Karpas-422 (cell line): ENCODE data around the gene TRIP13. TPM values are rescaled to one million over a fixed set of nuclear protein-coding genes. Genes with fewer than 3 reads are reported as not detected.
"Not testable (repeated sequence)": the region's sequence is repeated elsewhere in the genome, so short reads cannot be mapped to it uniquely, and the experiment has no call there.

Experiments used
- DNase-seq: peaks from one replicate; pipeline ENCODE4 v3.0.0-alpha.2; 2015
- H2AFZ ChIP-seq: fragments of 200-600 bp; sonication (generic); 2 replicates; pipeline ENCODE4 v1.6.1; 2014; ENCODE audit warnings: antibody characterized with exemption, low read length, mixed read lengths
- H3K27ac ChIP-seq: fragments of 200-600 bp; sonication (generic); 2 replicates; pipeline ENCODE4 v1.5.1; 2014; ENCODE audit warnings: mild to moderate bottlenecking, low read length, moderate library complexity
- H3K27me3 ChIP-seq: fragments of 200-600 bp; sonication (generic); 2 replicates; pipeline ENCODE4 v1.6.1; 2014; ENCODE audit warnings: low read length, mixed read lengths
- H3K36me3 ChIP-seq: fragments of 200-600 bp; sonication (generic); 2 replicates; pipeline ENCODE4 v1.6.1; 2014; ENCODE audit warnings: low read length, mixed read lengths; ENCODE audit not compliant: insufficient read depth
- H3K4me1 ChIP-seq: fragments of 200-600 bp; sonication (generic); 2 replicates; pipeline ENCODE4 v1.6.1; 2014; ENCODE audit warnings: mild to moderate bottlenecking, low read length, mixed read lengths
- H3K4me2 ChIP-seq: fragments of 200-600 bp; sonication (generic); 2 replicates; pipeline ENCODE4 v1.6.1; 2014; ENCODE audit warnings: low read length, low read depth, mild to moderate bottlenecking; ENCODE audit not compliant: poor library complexity, severe bottlenecking
- H3K4me3 ChIP-seq: fragments of 200-600 bp; sonication (generic); 2 replicates; pipeline ENCODE4 v1.5.1; 2014; ENCODE audit warnings: mild to moderate bottlenecking, antibody characterized with exemption, low read length, mixed read lengths
- H3K79me2 ChIP-seq: fragments of 200-600 bp; sonication (generic); 2 replicates; pipeline ENCODE4 v1.6.1; 2014; ENCODE audit warnings: mild to moderate bottlenecking, low read length, mixed read lengths
- H3K9ac ChIP-seq: fragments of 200-600 bp; sonication (generic); 2 replicates; pipeline ENCODE4 v1.6.0; 2014; ENCODE audit warnings: low read length
- H3K9me2 ChIP-seq: fragments of 200-600 bp; sonication (generic), shearing (Covaris generic); replicated peaks from 2 replicates; pipeline ENCODE4 v1.6.0; 2014; ENCODE audit warnings: mild to moderate bottlenecking, low read length, moderate library complexity; ENCODE audit not compliant: insufficient read depth
- H3K9me3 ChIP-seq: fragments of 300-700, 200-600 bp; sonication (generic); 2 replicates; pipeline ENCODE4 v1.6.1; 2014; ENCODE audit warnings: low read length, mixed read lengths
- H4K20me1 ChIP-seq: fragments of 200-600 bp; sonication (generic); 2 replicates; pipeline ENCODE4 v1.6.1; 2014; ENCODE audit warnings: mild to moderate bottlenecking, antibody characterized with exemption, low read length, low read depth; ENCODE audit not compliant: insufficient read depth
- total RNA-seq: library from RNA; depleted of rRNA; stranded (reverse); fragments of >200 nt; shearing (Covaris generic); gene quantifications from 2 replicates; pipeline ENCODE4 v1.2.3, GENCODE V29; 2014; ENCODE audit warnings: low replicate concordance

Gene TRIP13
- total RNA-seq, 1 experiment from 2014 or later = 16.3 TPM

GRCh38 chr5:912280-913091, 19.8 kb downstream of the TRIP13 start:
- no peak overlapping the region for H3K4me2 ChIP-seq
- H3K27ac ChIP-seq = no peak overlapping the region
- H3K9me2 ChIP-seq = no peaks in the 10 kb centered on the region
- no peak overlapping the region for H3K4me3 ChIP-seq
- DNase-seq = peak; percentile 66
- H2AFZ ChIP-seq = no peak overlapping the region
- H3K79me2 ChIP-seq = no peaks in the 10 kb centered on the region
- no peaks in the 10 kb centered on the region for H3K27me3 ChIP-seq
- H4K20me1 ChIP-seq = no peaks in the 10 kb centered on the region
- no peaks in the 10 kb centered on the region for H3K4me1 ChIP-seq
- peaks cover 11% of the 10 kb centered on the region; the same call in 1 of the 2 replicates for H3K36me3 ChIP-seq
- H3K9ac ChIP-seq = no peak overlapping the region
- H3K9me3 ChIP-seq = no peaks in the 10 kb centered on the region

- H4K20me1 ChIP-seq = no peaks in the 10 kb centered on the region
- H3K4me1 ChIP-seq = no peaks in the 10 kb centered on the region
- H3K79me2 ChIP-seq = no peaks in the 10 kb centered on the region
- H3K27me3 ChIP-seq = no peaks in the 10 kb centered on the region
- peaks cover 11% of the 10 kb centered on the region; the same call in 1 of the 2 replicates for H3K36me3 ChIP-seq
- H3K4me2 ChIP-seq = no peak overlapping the region
- H3K27ac ChIP-seq = no peak overlapping the region
- no peaks in the 10 kb centered on the region for H3K9me2 ChIP-seq
- DNase-seq = no peak
- no peak overlapping the region for H3K4me3 ChIP-seq
- H2AFZ ChIP-seq = no peak overlapping the region
- no peaks in the 10 kb centered on the region for H3K9me3 ChIP-seq
- no peak overlapping the region for H3K9ac ChIP-seq
Observed at GRCh38 chr5:914174-914573, 21.5 kb downstream of the TRIP13 start.

DNA sequence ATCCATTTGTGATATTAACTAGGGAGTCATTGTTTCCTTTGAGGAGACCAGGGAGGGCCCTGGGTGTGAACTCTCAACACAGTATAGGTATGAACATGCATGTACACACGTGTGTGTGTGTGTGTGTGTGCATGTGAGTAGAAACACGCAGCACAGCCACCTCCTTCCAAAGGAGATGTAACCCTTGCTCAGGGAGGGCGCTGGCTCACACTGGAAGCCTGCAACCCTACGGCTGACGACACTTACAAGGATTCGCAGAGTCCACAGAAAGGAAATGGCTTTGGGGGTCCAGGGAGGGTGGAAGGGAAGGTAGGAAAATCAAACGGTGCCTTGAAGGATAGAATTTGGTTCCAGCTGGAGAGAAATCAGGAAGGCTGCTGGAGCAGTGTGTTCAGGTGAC, 21.9 kb downstream of the TRIP13 start:
- no peaks in the 10 kb centered on the region for H3K4me1 ChIP-seq
- no peaks in the 10 kb centered on the region for H3K27me3 ChIP-seq
- no peak overlapping the region for H2AFZ ChIP-seq
- no peak for DNase-seq
- H3K79me2 ChIP-seq = no peaks in the 10 kb centered on the region
- no peak overlapping the region for H3K4me2 ChIP-seq
- no peaks in the 10 kb centered on the region for H3K9me2 ChIP-seq
- H3K4me3 ChIP-seq = no peak overlapping the region
- H3K36me3 ChIP-seq = peaks cover 11% of the 10 kb centered on the region; the same call in 1 of the 2 replicates
- no peak overlapping the region for H3K27ac ChIP-seq
- no peaks in the 10 kb centered on the region for H3K9me3 ChIP-seq
- no peak overlapping the region for H3K9ac ChIP-seq
- no peaks in the 10 kb centered on the region for H4K20me1 ChIP-seq

- H3K9me2 ChIP-seq, H3K27ac ChIP-seq, H2AFZ ChIP-seq, H3K4me2 ChIP-seq, H3K4me1 ChIP-seq, H3K9ac ChIP-seq, H3K9me3 ChIP-seq, H3K27me3 ChIP-seq, DNase-seq, H3K79me2 ChIP-seq, H3K4me3 ChIP-seq, H4K20me1 ChIP-seq: not testable (repeated sequence)
- peaks cover 11% of the 10 kb centered on the region; the same call in 1 of the 2 replicates for H3K36me3 ChIP-seq
Observed at GRCh38 chr5:915346-915745, 22.7 kb downstream of the TRIP13 start.

DNA sequence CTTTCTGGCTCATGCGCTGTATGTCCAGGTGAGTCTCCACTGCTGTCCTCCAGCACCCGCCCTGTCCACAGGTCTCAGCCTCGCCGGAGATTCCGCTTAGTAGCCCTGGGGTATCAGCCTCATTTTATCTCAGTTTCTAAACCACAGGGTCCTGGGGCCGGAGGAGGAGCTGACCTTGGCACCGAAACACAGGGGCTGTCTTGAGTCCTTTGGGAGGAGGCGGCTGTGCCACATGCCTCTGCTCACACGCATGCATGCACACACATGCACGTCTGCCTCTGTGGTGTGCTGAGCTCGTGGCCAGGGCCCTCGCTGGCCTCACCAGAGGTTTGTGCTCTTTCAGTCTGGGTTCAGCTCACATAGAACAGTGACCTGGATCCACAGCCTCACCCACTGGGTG, 23.3 kb downstream of the TRIP13 start:
- no peak for DNase-seq
- H4K20me1 ChIP-seq = no peaks in the 10 kb centered on the region
- no peak overlapping the region for H3K4me3 ChIP-seq
- no peaks in the 10 kb centered on the region for H3K9me2 ChIP-seq
- no peaks in the 10 kb centered on the region for H3K79me2 ChIP-seq
- H3K4me2 ChIP-seq = no peak overlapping the region
- peaks cover 11% of the 10 kb centered on the region; the same call in 1 of the 2 replicates for H3K36me3 ChIP-seq
- H3K4me1 ChIP-seq = no peaks in the 10 kb centered on the region
- no peak overlapping the region for H2AFZ ChIP-seq
- H3K9ac ChIP-seq = no peak overlapping the region
- H3K27me3 ChIP-seq = no peaks in the 10 kb centered on the region
- H3K27ac ChIP-seq = no peak overlapping the region
- no peaks in the 10 kb centered on the region for H3K9me3 ChIP-seq

- Histone ChIP-seq H3K79me2 (no peaks in the 10 kb centered on the region), H3K36me3 (peaks cover 11% of the 10 kb centered on the region; the same call in 1 of the 2 replicates), H3K9me3 (no peaks in the 10 kb centered on the region)
Observed at GRCh38 chr5:916441-917293, 24.0 kb downstream of the TRIP13 start.

GRCh38 chr5:918717-919116, 26.0 kb downstream of the TRIP13 start:
- not testable (repeated sequence) for DNase-seq, H2AFZ ChIP-seq, H3K9me3 ChIP-seq, H3K27me3 ChIP-seq, H3K4me2 ChIP-seq, H3K79me2 ChIP-seq, H3K9me2 ChIP-seq, H3K9ac ChIP-seq, H4K20me1 ChIP-seq, H3K27ac ChIP-seq, H3K4me1 ChIP-seq, H3K4me3 ChIP-seq
- peaks cover 11% of the 10 kb centered on the region; the same call in 1 of the 2 replicates for H3K36me3 ChIP-seq

More at GRCh38 chr5:916441-917293, 24.0 kb downstream of the TRIP13 start:
- Histone ChIP-seq H3K9me2 (no peaks in the 10 kb centered on the region), H4K20me1 (no peaks in the 10 kb centered on the region), H2AFZ (no peak overlapping the region), H3K27ac (no peak overlapping the region), H3K4me3 (no peak overlapping the region), H3K4me2 (no peak overlapping the region), H3K4me1 (no peaks in the 10 kb centered on the region), H3K9ac (no peak overlapping the region), H3K27me3 (no peaks in the 10 kb centered on the region)
- DNase-seq = no peak

GRCh38 chr5:919356-920000, 26.8 kb downstream of the TRIP13 start:
- Histone ChIP-seq H3K9me2 (no peaks in the 10 kb centered on the region), H2AFZ (no peak overlapping the region), H3K79me2 (no peaks in the 10 kb centered on the region), H3K4me3 (no peak overlapping the region), H3K36me3 (peaks cover 6% of the 10 kb centered on the region; the same call in 1 of the 2 replicates), H3K9ac (no peak overlapping the region), H3K9me3 (no peaks in the 10 kb centered on the region), H4K20me1 (no peaks in the 10 kb centered on the region), H3K4me1 (no peaks in the 10 kb centered on the region), H3K27ac (no peak overlapping the region), H3K27me3 (no peaks in the 10 kb centered on the region), H3K4me2 (no peak overlapping the region)
- DNase-seq = no peak
